H1 (cell line): ENCODE results near the gene ROBO4. TPM values are rescaled to one million over a fixed set of nuclear protein-coding genes. Genes with fewer than 3 reads are reported as not detected.

Source experiments
- ATF2 ChIP-seq: IDR thresholded peaks from 2 replicates; pipeline ENCODE4 v1.6.1; 2012; ENCODE audit warnings: low read length, inconsistent platforms
- E2F6 ChIP-seq: IDR thresholded peaks from 2 replicates; pipeline ENCODE4 v1.6.1; 2012; ENCODE audit warnings: inconsistent platforms
- KDM1A ChIP-seq: fragments of 200-600, 300-600 bp; sonication (generic); IDR thresholded peaks from 2 replicates; pipeline ENCODE4 v1.7.1; 2016; ENCODE audit warnings: mild to moderate bottlenecking, low read length, borderline replicate concordance
- NANOG ChIP-seq: IDR thresholded peaks from 2 replicates; pipeline ENCODE4 v1.6.1; 2011; ENCODE audit warnings: low read length, low read depth, mild to moderate bottlenecking, inconsistent platforms; ENCODE audit not compliant: insufficient read depth, poor library complexity, severe bottlenecking
- polyA plus RNA-seq, 7 experiments: library from polyadenylated mRNA; depleted of rRNA in 3 of 7; stranded (reverse) in 5 of 7; unstranded in 2 of 7; fragments of >200 nt in 5 of 7; fragments of 200-250 nt in 2 of 7; gene quantifications; 1 replicate in 5 of 7; 2 replicates in 1 of 7; 4 replicates in 1 of 7; pipeline versions ENCODE4 v1.2.1 to v1.2.3, GENCODE V29; 2011 to 2013; ENCODE audit warnings: missing spikeins in 2 of 7, mixed read lengths in 2 of 7
- total RNA-seq: library from RNA; stranded (reverse); fragmentation: NEBNext Ultra II Directional; extraction: Animal tissue kit (Norgen Biotek cat#: 25700); gene quantifications from 2 replicates; pipeline ENCODE4 v1.2.1, GENCODE V29; 2021

ROBO4 gene
- total and polyA plus RNA-seq, 2 of the 8 experiments (the other 6 are each of a cell fraction or from before 2014, with no cell fraction given): 0.03 TPM; not detected in 1

GRCh38 chr11:124865181-124865901 is 32.3 kb downstream of the ROBO4 start, which contains the start of gene ROBO3 (continued):
- TF ChIP-seq KDM1A (no peak), E2F6 (no peak), NANOG (no peak), ATF2 (no peak)
